GM10266 (cell line): ENCODE data around the gene CRACR2B.

Source experiments
- DNase-seq: peaks from one replicate; pipeline ENCODE4 v3.0.0; 2012; ENCODE audit errors: extremely low spot score
- CTCF ChIP-seq: IDR thresholded peaks from 2 replicates; pipeline ENCODE4 v1.5.1; 2012; ENCODE audit warnings: mild to moderate bottlenecking, low read depth; ENCODE audit not compliant: control insufficient read depth, insufficient read depth; ENCODE audit errors: missing control alignments

The CRACR2B gene

GRCh38 chr11:821512-822371 lies 6.0 kb upstream of the CRACR2B start:
- DNase-seq, result no peak
- TF ChIP-seq CTCF, result no peak

GRCh38 chr11:823441-824291 lies 4.1 kb upstream of the CRACR2B start:
- TF ChIP-seq CTCF, result no peak

GRCh38 chr11:824292-824880 lies 3.3 kb upstream of the CRACR2B start:
- no peak for TF ChIP-seq CTCF
- DNase-seq, result no peak

More at GRCh38 chr11:823441-824291, 4.1 kb upstream of the CRACR2B start:
- no peak for DNase-seq

- DNase-seq, result no peak
These were observed 2.8 kb upstream of the CRACR2B start for GRCh38 chr11:824942-825341.

GRCh38 chr11:825366-826226 lies 2.1 kb upstream of the CRACR2B start:
- no peak for TF ChIP-seq CTCF
- DNase-seq, result no peak

More at GRCh38 chr11:824942-825341, 2.8 kb upstream of the CRACR2B start:
- no peak for TF ChIP-seq CTCF

- TF ChIP-seq CTCF, result no peak
- no peak for DNase-seq
These were observed 1.5 kb upstream of the CRACR2B start for GRCh38 chr11:826227-826621.
